ENCODE data around the gene PRKAR2B.

- TF ChIP-seq HDGF (IDR thresholded peaks at IDR 0.05; ENCODE audit: borderline replicate concordance), result no peak
- TF ChIP-seq SUZ12 (IDR thresholded peaks at IDR 0.05), result no peak
- no peak for TF ChIP-seq BHLHE40 (IDR thresholded peaks at IDR 0.05; ENCODE audit: borderline replicate concordance)
- TF ChIP-seq ARNT (IDR thresholded peaks at IDR 0.05), result no peak
- no peak for TF ChIP-seq FOXM1 (IDR thresholded peaks at IDR 0.05; ENCODE audit: borderline replicate concordance)
- TF ChIP-seq NFRKB (IDR thresholded peaks at IDR 0.05), result no peak
Observed at GRCh38 chr7:107043921-107044346, 571 bp upstream of the PRKAR2B start.

All from HEK293T (cell line).